H1 (cell line): ENCODE data around the gene BNC2. TPM values are rescaled to one million over a fixed set of nuclear protein-coding genes. Genes with fewer than 3 reads are reported as not detected.

Experiments used
- CTCF ChIA-PET: fragments of 300-600 bp; sonication (Branson Sonifier 250); formaldehyde crosslinking; loops from one replicate; lab custom pipeline; 2021; ENCODE audit not compliant: partially characterized antibody; lab: Charles Lee
- POLR2A ChIA-PET: fragments of 300-600 bp; sonication (Branson Sonifier 250); formaldehyde crosslinking; loops from one replicate; lab custom pipeline; 2021; ENCODE audit warnings: inconsistent platforms; ENCODE audit not compliant: partially characterized antibody; lab: Charles Lee
- DNase-seq, 2 experiments: peaks; one replicate each; pipeline versions ENCODE4 v3.0.0 to v3.0.0-alpha.2; 2010 to 2022; ENCODE audit warnings: low spot score in 2 of 2, low read depth in 1 of 2, mixed read lengths in 1 of 2
- FAIRE-seq: peaks from 2 replicates; lab custom pipeline; 2011; peaks lifted over from hg19 to GRCh38; lab: Jason Lieb, UNC
- H2AFZ ChIP-seq: 2 replicates; pipeline ENCODE4 v1.8.1; 2012; ENCODE audit warnings: low read length, inconsistent platforms
- H2AK5ac ChIP-seq: 2 replicates; pipeline ENCODE4 v1.6.1; 2013; ENCODE audit warnings: low read depth, low read length
- H2BK120ac ChIP-seq: replicated peaks from 2 replicates; pipeline ENCODE3; 2013; ENCODE audit warnings: low read depth, low read length, inconsistent platforms
- H2BK12ac ChIP-seq: 2 replicates; pipeline ENCODE4 v1.6.1; 2013; ENCODE audit warnings: low read depth, low read length
- H2BK15ac ChIP-seq: 2 replicates; pipeline ENCODE4 v1.6.1; 2013; ENCODE audit warnings: low read length
- H2BK20ac ChIP-seq: 2 replicates; pipeline ENCODE4 v1.6.1; 2013; ENCODE audit warnings: low read length
- H2BK5ac ChIP-seq: 2 replicates; pipeline ENCODE4 v1.6.1; 2013; ENCODE audit warnings: low read depth, low read length
- H3K14ac ChIP-seq: 2 replicates; pipeline ENCODE4 v1.6.1; 2013; ENCODE audit warnings: inconsistent platforms; ENCODE audit not compliant: insufficient read length
- H3K18ac ChIP-seq: 2 replicates; pipeline ENCODE4 v1.6.1; 2013; ENCODE audit warnings: low read length; ENCODE audit errors: extremely low read depth
- H3K23ac ChIP-seq: 2 replicates; pipeline ENCODE4 v1.6.1; 2013; ENCODE audit warnings: inconsistent platforms; ENCODE audit not compliant: insufficient read length
- H3K23me2 ChIP-seq: 2 replicates; pipeline ENCODE4 v1.6.1; 2013; ENCODE audit warnings: low read depth, low read length
- H3K27ac ChIP-seq: 2 replicates; pipeline ENCODE4 v1.6.1; 2011; ENCODE audit warnings: low read depth, low read length, inconsistent platforms
- H3K27me3 ChIP-seq, 4 experiments: replicated peaks in 1 of 4; 1 replicate in 1 of 4; 2 replicates in 3 of 4; pipeline versions ENCODE4 v1.6.1 to v1.8.1; 2011 to 2013; ENCODE audit warnings: low read length in 3 of 4, mild to moderate bottlenecking in 3 of 4, inconsistent platforms in 2 of 4, mixed read lengths in 2 of 4, moderate library complexity in 1 of 4; ENCODE audit not compliant: control insufficient read depth in 3 of 4, insufficient read depth in 3 of 4; ENCODE audit errors: extremely low read depth in 1 of 4
- H3K36me3 ChIP-seq, 4 experiments: 2 replicates each; pipeline versions ENCODE4 v1.6.1 to v1.8.1; 2011 to 2013; ENCODE audit warnings: mild to moderate bottlenecking in 4 of 4, low read length in 3 of 4, moderate library complexity in 2 of 4, control low read depth in 1 of 4, inconsistent platforms in 1 of 4; ENCODE audit not compliant: insufficient read depth in 4 of 4, control insufficient read depth in 2 of 4
- H3K4ac ChIP-seq: replicated peaks from 2 replicates; pipeline ENCODE3; 2013; ENCODE audit warnings: low read length, low read depth, mixed read lengths, inconsistent platforms; ENCODE audit not compliant: insufficient read length
- H3K4me1 ChIP-seq, 4 experiments: replicated peaks in 1 of 4; 1 replicate in 1 of 4; 2 replicates in 3 of 4; pipeline versions ENCODE4 v1.6.1 to v1.8.1; 2011 to 2013; ENCODE audit warnings: low read length in 3 of 4, inconsistent platforms in 2 of 4, mixed read lengths in 1 of 4; ENCODE audit not compliant: insufficient read depth in 4 of 4, control insufficient read depth in 3 of 4
- H3K4me2 ChIP-seq, 2 experiments: 2 replicates each; pipeline versions ENCODE4 v1.6.1 to v1.8.1; 2011 to 2013; ENCODE audit warnings: low read depth in 2 of 2, low read length in 2 of 2, control low read depth in 1 of 2, inconsistent platforms in 1 of 2, mild to moderate bottlenecking in 1 of 2; ENCODE audit not compliant: insufficient read depth in 1 of 2
- H3K4me3 ChIP-seq, 4 experiments: fragments of 200-600, 300-600 bp in 1 of 4; sonication (generic), shearing (Covaris generic), sonication (Bioruptor Twin) in 1 of 4; 2 replicates each; pipeline versions ENCODE4 v1.5.1 to v1.8.1; 2011 to 2016; ENCODE audit warnings: low read length in 4 of 4, low read depth in 3 of 4, control low read depth in 2 of 4, inconsistent platforms in 2 of 4, mild to moderate bottlenecking in 2 of 4, mixed read lengths in 1 of 4, moderate library complexity in 1 of 4; ENCODE audit not compliant: insufficient read depth in 2 of 4; ENCODE audit errors: extremely low read depth in 1 of 4
- H3K56ac ChIP-seq: replicated peaks from 2 replicates; pipeline ENCODE3; 2013; ENCODE audit warnings: low read depth, mild to moderate bottlenecking, mixed read lengths, low read length, inconsistent platforms; ENCODE audit not compliant: insufficient read length
- H3K79me1 ChIP-seq: 2 replicates; pipeline ENCODE4 v1.6.1; 2013; ENCODE audit warnings: low read depth, low read length, control low read depth
- H3K79me2 ChIP-seq, 2 experiments: 2 replicates each; pipeline versions ENCODE4 v1.6.1 to v1.8.1; 2012 to 2013; ENCODE audit warnings: low read length in 2 of 2, mild to moderate bottlenecking in 2 of 2, inconsistent platforms in 1 of 2; ENCODE audit not compliant: insufficient read depth in 2 of 2, control insufficient read depth in 1 of 2
- H3K9ac ChIP-seq, 4 experiments: replicated peaks in 1 of 4; 1 replicate in 1 of 4; 2 replicates in 3 of 4; pipeline versions ENCODE4 v1.6.1 to v1.8.1; 2011 to 2013; ENCODE audit warnings: low read depth in 3 of 4, low read length in 3 of 4, control low read depth in 2 of 4, mild to moderate bottlenecking in 2 of 4, moderate library complexity in 2 of 4, inconsistent platforms in 1 of 4; ENCODE audit errors: extremely low read depth in 1 of 4
- H3K9me3 ChIP-seq, 2 experiments: 2 replicates each; pipeline versions ENCODE4 v1.6.1 to v1.8.1; 2012 to 2013; ENCODE audit warnings: mild to moderate bottlenecking in 2 of 2, moderate library complexity in 2 of 2, control low read depth in 1 of 2, inconsistent platforms in 1 of 2, low read depth in 1 of 2, low read length in 1 of 2, mixed read lengths in 1 of 2; ENCODE audit not compliant: insufficient read depth in 2 of 2
- H4K20me1 ChIP-seq, 2 experiments: replicated peaks in 1 of 2; 2 replicates each; pipeline versions ENCODE3 to v1.8.1; 2011 to 2013; ENCODE audit warnings: inconsistent platforms in 2 of 2, low read length in 2 of 2, mild to moderate bottlenecking in 1 of 2; ENCODE audit not compliant: insufficient read depth in 2 of 2, control insufficient read depth in 1 of 2
- H4K5ac ChIP-seq: 2 replicates; pipeline ENCODE4 v1.6.1; 2013; ENCODE audit warnings: low read length, low read depth, mixed read lengths, inconsistent platforms; ENCODE audit not compliant: insufficient read length
- H4K8ac ChIP-seq: 2 replicates; pipeline ENCODE4 v1.8.0; 2013; ENCODE audit warnings: mild to moderate bottlenecking, moderate library complexity, low read length, inconsistent platforms; ENCODE audit not compliant: insufficient read depth; ENCODE audit errors: extremely low read depth
- H4K91ac ChIP-seq: replicated peaks from 2 replicates; pipeline ENCODE3; 2013; ENCODE audit warnings: low read length, mixed read lengths, inconsistent platforms; ENCODE audit not compliant: insufficient read length
- BACH1 ChIP-seq: IDR thresholded peaks from 2 replicates; pipeline ENCODE4 v1.6.1; 2012; ENCODE audit warnings: low read length, improper control_type of control experiment
- BRCA1 ChIP-seq: IDR thresholded peaks from 2 replicates; pipeline ENCODE4 v1.6.1; 2012; ENCODE audit warnings: low read depth, low read length, improper control_type of control experiment
- CHD1 ChIP-seq: IDR thresholded peaks from 2 replicates; pipeline ENCODE4 v1.6.1; 2012; ENCODE audit warnings: low read depth, low read length, improper control_type of control experiment
- EZH2 ChIP-seq: fragments of 200-600 bp; sonication (generic); IDR thresholded peaks from 2 replicates; pipeline ENCODE4 v1.7.1; 2012; ENCODE audit warnings: low read depth, mild to moderate bottlenecking, moderate library complexity, low read length, inconsistent platforms; ENCODE audit not compliant: severe bottlenecking
- KDM4A ChIP-seq: IDR thresholded peaks from one replicate; pipeline ENCODE4 v1.7.1; 2012; ENCODE audit warnings: low read depth, mild to moderate bottlenecking, moderate library complexity, low read length, inconsistent platforms; ENCODE audit not compliant: severe bottlenecking
- POLR2AphosphoS5 ChIP-seq: IDR thresholded peaks from 2 replicates; pipeline ENCODE4 v1.6.1; 2011; ENCODE audit warnings: low read depth, low read length
- RXRA ChIP-seq: IDR thresholded peaks from 2 replicates; pipeline ENCODE4 v1.6.1; 2011; ENCODE audit warnings: low read depth, mild to moderate bottlenecking, low read length, moderate library complexity; ENCODE audit not compliant: insufficient read depth
- SRF ChIP-seq: IDR thresholded peaks from 2 replicates; pipeline ENCODE4 v1.6.1; 2011; ENCODE audit warnings: mild to moderate bottlenecking, low read depth, low read length, moderate library complexity
- TAF1 ChIP-seq: IDR thresholded peaks from 2 replicates; pipeline ENCODE4 v1.6.1; 2011; ENCODE audit warnings: mild to moderate bottlenecking, low read depth, low read length
- TCF12 ChIP-seq: IDR thresholded peaks from 2 replicates; pipeline ENCODE4 v1.6.1; 2011; ENCODE audit warnings: low read depth, mild to moderate bottlenecking, low read length
- TEAD4 ChIP-seq: IDR thresholded peaks from 2 replicates; pipeline ENCODE4 v1.6.1; 2012; ENCODE audit warnings: low read depth, low read length, inconsistent platforms, mixed read lengths
- USF2 ChIP-seq: IDR thresholded peaks from 2 replicates; pipeline ENCODE4 v1.6.1; 2011; ENCODE audit warnings: low read length, improper control_type of control experiment
- WGBS, 2 experiments: shearing (Covaris generic) in 1 of 2; methylation state at CpG; one replicate each; pipeline versions ENCODE4 v1.1.6 to v1.1.7; 2013 to 2015; ENCODE audit warnings: low lambda C conversion rate in 2 of 2, mixed read lengths in 2 of 2, inconsistent platforms in 1 of 2, low coverage in 1 of 2, missing lambda C conversion rate in 1 of 2; ENCODE audit not compliant: insufficient replicate concordance in 2 of 2, insufficient coverage in 1 of 2, insufficient read length in 1 of 2; ENCODE audit errors: extremely low coverage in 1 of 2, missing lambda C conversion rate in 1 of 2; 5-methylcytosine and 5-hydroxymethylcytosine counted together
- polyA plus RNA-seq, 7 experiments: library from polyadenylated mRNA; depleted of rRNA in 3 of 7; stranded (reverse) in 5 of 7; unstranded in 2 of 7; fragments of >200 nt in 5 of 7; fragments of 200-250 nt in 2 of 7; gene quantifications; 1 replicate in 5 of 7; 2 replicates in 1 of 7; 4 replicates in 1 of 7; pipeline versions ENCODE4 v1.2.1 to v1.2.3, GENCODE V29; 2011 to 2013; ENCODE audit warnings: missing spikeins in 2 of 7, mixed read lengths in 2 of 7
- total RNA-seq: library from RNA; stranded (reverse); fragmentation: NEBNext Ultra II Directional; extraction: Animal tissue kit (Norgen Biotek cat#: 25700); gene quantifications from 2 replicates; pipeline ENCODE4 v1.2.1, GENCODE V29; 2021
- TF ChIP-seq, protein P1 (sequence below): IDR thresholded peaks from 2 replicates; pipeline ENCODE4 v1.6.1; 2011; ENCODE audit warnings: low read depth, mild to moderate bottlenecking, low read length; ENCODE audit not compliant: insufficient read depth

The BNC2 gene
- total and polyA plus RNA-seq, 2 of the 8 experiments (the other 6 are each of a cell fraction or from before 2014, with no cell fraction given) = 16.0 to 26.8 TPM

GRCh38 chr9:16447946-16448345, 422.5 kb downstream of the BNC2 start:
- H4K5ac ChIP-seq = no peak overlapping the region
- DNase-seq = no peak
- H4K91ac ChIP-seq = no peak overlapping the region
- 90% methylated on average over 3 of the region's 3 CpGs; no CpG with 5 or more reads in 1 of the 2 experiments for WGBS, 2 experiments
- no peak overlapping the region for H2AFZ ChIP-seq
- H3K27me3 ChIP-seq = no peaks in the 10 kb centered on the region
- FAIRE-seq = no peak
- H2BK12ac ChIP-seq = no peak overlapping the region
- no peaks in the 10 kb centered on the region for H4K20me1 ChIP-seq
- H3K56ac ChIP-seq = no peak overlapping the region
- no peaks in the 10 kb centered on the region for H3K79me1 ChIP-seq
- no peak overlapping the region for H3K14ac ChIP-seq
- TF ChIP-seq TCF12 (no peak), EZH2 (no peak), BRCA1 (no peak), SRF (no peak), USF2 (no peak), CHD1 (no peak), KDM4A (no peak), TEAD4 (no peak), POLR2AphosphoS5 (no peak), TAF1 (no peak), RXRA (no peak), BACH1 (no peak)
- TF ChIP-seq, protein P1, sequence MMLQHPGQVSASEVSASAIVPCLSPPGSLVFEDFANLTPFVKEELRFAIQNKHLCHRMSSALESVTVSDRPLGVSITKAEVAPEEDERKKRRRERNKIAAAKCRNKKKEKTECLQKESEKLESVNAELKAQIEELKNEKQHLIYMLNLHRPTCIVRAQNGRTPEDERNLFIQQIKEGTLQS = no peak
- no peak overlapping the region for H2BK20ac ChIP-seq
- no peak overlapping the region for H2BK5ac ChIP-seq
- no peak overlapping the region for H3K27ac ChIP-seq
- H2BK120ac ChIP-seq = no peak overlapping the region
- no peak overlapping the region for H3K4me2 ChIP-seq
- H4K8ac ChIP-seq = no peak overlapping the region
- H3K4ac ChIP-seq = no peak overlapping the region
- H2AK5ac ChIP-seq = no peak overlapping the region
- no peaks in the 10 kb centered on the region; the same call in 1 of the 2 replicates for H3K23me2 ChIP-seq
- no peaks in the 10 kb centered on the region for H3K79me2 ChIP-seq
- H3K36me3 ChIP-seq = no peaks in the 10 kb centered on the region
- POLR2A ChIA-PET = no interaction called here
- H3K9me3 ChIP-seq = no peaks in the 10 kb centered on the region
- H3K4me3 ChIP-seq = no peak overlapping the region
- H2BK15ac ChIP-seq = no peak overlapping the region
- H3K9ac ChIP-seq = no peak overlapping the region
- CTCF ChIA-PET = interaction anchor here (1.5 kb wide), 1 partner anchor 11 kb away, joined by 4 read pairs; no protein-coding TSS in a partner anchor
- no peak overlapping the region for H3K23ac ChIP-seq
- no peak overlapping the region for H3K18ac ChIP-seq
- H3K4me1 ChIP-seq = peaks cover 0 to 2% (median 0%) of the 10 kb centered on the region in 4 experiments; a peak in 2 of 7 replicates
